Brain microvascular endothelial cell (primary cell): ENCODE measurements around the gene PRPF31.

Experiments
- DNase-seq: peaks from one replicate; pipeline ENCODE4 v3.0.0-alpha.2; 2020
- H3K27ac ChIP-seq: fragments of 250-450 bp; sonication (Bioruptor Pico); 2 replicates; pipeline ENCODE4 v1.5.1; 2020; ENCODE audit warnings: mild to moderate bottlenecking, moderate library complexity
- H3K27me3 ChIP-seq: fragments of 250-450 bp; sonication (Bioruptor Pico); replicated peaks from 2 replicates; pipeline ENCODE4 v1.5.1; 2020; ENCODE audit warnings: mild to moderate bottlenecking
- H3K36me3 ChIP-seq: fragments of 250-450 bp; sonication (Bioruptor Pico); replicated peaks from 2 replicates; pipeline ENCODE4 v1.5.1; 2020; ENCODE audit warnings: mild to moderate bottlenecking
- H3K4me3 ChIP-seq: 2 replicates; pipeline ENCODE4 v1.5.1; 2011; ENCODE audit warnings: low read depth, mild to moderate bottlenecking, control low read depth, low read length, moderate library complexity
- in situ Hi-C: cut with HindIII; loops from 2 replicates; pipeline ENCODE4 v1.10.0; 2017; ENCODE audit warnings: low sequenced_read_pairs, low pct_ligation_motif_present
- TF ChIP-seq, protein P1 (sequence below): IDR thresholded peaks from 2 replicates; pipeline ENCODE4 v1.5.1; 2011; ENCODE audit warnings: low read depth, mild to moderate bottlenecking, moderate library complexity, low read length, control low read depth, inconsistent platforms; ENCODE audit errors: missing control alignments

The PRPF31 gene

DNA sequence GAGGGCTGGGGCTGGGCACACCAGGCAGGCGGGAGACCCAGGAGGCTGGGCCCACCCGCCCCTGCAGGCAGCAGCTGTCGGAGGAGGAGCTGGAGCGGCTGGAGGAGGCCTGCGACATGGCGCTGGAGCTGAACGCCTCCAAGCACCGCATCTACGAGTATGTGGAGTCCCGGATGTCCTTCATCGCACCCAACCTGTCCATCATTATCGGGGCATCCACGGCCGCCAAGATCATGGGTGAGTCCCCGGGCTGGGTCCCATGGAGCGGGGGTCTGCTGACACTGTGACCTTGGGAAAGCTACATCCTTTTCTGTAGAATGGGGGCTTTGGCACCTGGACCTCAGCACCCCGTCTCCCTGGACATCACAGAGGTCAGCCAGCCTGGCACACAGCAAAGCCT, 8.1 kb downstream of the PRPF31 start:
- TF ChIP-seq, protein P1, sequence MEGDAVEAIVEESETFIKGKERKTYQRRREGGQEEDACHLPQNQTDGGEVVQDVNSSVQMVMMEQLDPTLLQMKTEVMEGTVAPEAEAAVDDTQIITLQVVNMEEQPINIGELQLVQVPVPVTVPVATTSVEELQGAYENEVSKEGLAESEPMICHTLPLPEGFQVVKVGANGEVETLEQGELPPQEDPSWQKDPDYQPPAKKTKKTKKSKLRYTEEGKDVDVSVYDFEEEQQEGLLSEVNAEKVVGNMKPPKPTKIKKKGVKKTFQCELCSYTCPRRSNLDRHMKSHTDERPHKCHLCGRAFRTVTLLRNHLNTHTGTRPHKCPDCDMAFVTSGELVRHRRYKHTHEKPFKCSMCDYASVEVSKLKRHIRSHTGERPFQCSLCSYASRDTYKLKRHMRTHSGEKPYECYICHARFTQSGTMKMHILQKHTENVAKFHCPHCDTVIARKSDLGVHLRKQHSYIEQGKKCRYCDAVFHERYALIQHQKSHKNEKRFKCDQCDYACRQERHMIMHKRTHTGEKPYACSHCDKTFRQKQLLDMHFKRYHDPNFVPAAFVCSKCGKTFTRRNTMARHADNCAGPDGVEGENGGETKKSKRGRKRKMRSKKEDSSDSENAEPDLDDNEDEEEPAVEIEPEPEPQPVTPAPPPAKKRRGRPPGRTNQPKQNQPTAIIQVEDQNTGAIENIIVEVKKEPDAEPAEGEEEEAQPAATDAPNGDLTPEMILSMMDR, result no peak
- H3K27ac ChIP-seq, result no peak overlapping the region
- in situ Hi-C loops, result no loop called here
- DNase-seq, result no peak
- H3K27me3 ChIP-seq, result no peaks in the 10 kb centered on the region
- no peak overlapping the region for H3K4me3 ChIP-seq
- peaks cover 63% of the 10 kb centered on the region for H3K36me3 ChIP-seq

DNA sequence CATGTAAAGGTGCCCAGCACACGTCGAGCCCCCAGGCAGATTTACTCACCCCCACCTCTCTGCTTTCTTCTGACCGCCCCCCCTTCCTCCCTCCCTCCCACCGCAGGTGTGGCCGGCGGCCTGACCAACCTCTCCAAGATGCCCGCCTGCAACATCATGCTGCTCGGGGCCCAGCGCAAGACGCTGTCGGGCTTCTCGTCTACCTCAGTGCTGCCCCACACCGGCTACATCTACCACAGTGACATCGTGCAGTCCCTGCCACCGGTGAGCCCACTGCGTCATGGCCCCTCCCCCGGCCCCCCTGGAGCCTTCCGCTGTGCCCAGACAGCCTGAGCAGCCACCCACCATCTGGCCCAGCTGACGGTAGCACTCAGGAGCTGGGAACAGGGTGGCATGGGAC, 8.8 kb downstream of the PRPF31 start:
- peaks cover 63% of the 10 kb centered on the region for H3K36me3 ChIP-seq
- no peaks in the 10 kb centered on the region for H3K27me3 ChIP-seq
- TF ChIP-seq, protein P1, result no peak
- in situ Hi-C loops, result no loop called here
- H3K27ac ChIP-seq, result no peak overlapping the region
- H3K4me3 ChIP-seq, result no peak overlapping the region
- DNase-seq, result no peak

DNA sequence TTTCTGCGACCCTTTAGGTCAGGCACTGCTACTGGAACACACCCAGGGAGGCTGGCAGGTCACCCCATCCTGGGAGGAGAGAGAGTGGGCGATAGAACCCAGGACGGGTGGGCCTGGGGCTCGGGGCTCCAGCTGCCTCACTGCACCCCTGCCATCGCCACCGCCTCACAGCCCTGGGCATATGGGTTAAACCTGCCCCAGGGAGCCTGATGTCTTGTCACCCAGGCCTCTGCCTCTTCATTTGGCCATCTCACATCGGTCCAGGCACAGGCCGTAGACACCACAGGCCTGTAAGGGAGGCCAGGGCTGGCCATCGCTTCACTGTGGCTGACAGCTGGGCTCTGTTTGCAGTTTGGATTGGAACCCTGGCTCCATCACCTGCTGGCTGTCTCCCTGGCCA, 10.2 kb downstream of the PRPF31 start:
- no peak for DNase-seq
- no peak overlapping the region for H3K27ac ChIP-seq
- H3K27me3 ChIP-seq, result no peaks in the 10 kb centered on the region
- no peak overlapping the region for H3K4me3 ChIP-seq
- in situ Hi-C loops, result no loop called here
- peaks cover 53% of the 10 kb centered on the region for H3K36me3 ChIP-seq
- TF ChIP-seq, protein P1, result no peak

DNA sequence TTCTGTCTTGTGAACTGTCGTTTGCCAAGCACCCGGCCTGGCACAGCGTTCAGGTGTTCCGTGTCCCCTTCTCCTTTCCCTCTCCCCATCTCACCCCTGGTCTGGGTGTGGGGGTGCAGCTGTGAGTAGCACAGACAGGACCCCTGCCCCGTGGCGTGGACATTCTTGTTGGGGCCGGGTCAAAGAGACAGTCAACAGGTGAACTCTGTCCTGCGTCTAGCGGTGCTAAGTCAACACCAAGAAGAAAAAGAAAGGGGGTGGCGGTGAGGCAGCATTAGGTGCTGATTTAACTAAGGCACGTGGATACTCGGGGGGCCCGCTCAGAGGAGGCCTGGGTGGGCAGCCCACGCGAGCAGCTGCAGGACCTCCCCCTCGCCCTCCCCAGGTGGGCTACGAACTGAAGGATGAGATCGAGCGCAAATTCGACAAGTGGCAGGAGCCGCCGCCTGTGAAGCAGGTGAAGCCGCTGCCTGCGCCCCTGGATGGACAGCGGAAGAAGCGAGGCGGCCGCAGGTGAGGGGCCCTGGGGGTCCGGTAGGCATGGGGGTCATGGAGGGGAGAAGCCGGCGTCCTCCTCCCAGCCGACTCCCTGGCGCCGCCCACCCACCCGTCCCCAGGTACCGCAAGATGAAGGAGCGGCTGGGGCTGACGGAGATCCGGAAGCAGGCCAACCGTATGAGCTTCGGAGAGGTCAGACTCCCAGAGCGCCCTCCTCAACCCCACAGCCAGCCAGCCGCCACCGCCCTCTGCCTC, 12.3 kb downstream of the PRPF31 start:
- Histone ChIP-seq H3K27me3 (no peaks in the 10 kb centered on the region), H3K4me3 (no peak overlapping the region), H3K27ac (no peak overlapping the region), H3K36me3 (peaks cover 47% of the 10 kb centered on the region)
- in situ Hi-C loops, result no loop called here
- DNase-seq, result no peak
- TF ChIP-seq, protein P1, result no peak

DNA sequence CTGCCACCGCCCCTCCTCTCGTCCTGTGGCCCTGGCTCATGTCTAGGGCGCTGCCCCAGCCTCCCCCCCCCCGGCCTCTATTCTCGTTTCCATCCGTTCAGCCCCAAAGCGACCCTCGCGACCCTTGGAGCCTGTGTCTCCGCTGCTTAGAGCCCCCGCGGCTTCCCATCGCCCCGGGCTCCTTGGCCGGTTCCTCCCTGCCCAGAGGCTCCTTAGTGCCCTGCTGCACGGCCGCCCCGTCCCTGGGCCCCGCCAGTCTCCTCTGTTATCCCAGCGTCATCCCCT, 12.8 kb downstream of the PRPF31 start:
- Histone ChIP-seq H3K4me3 (no peak overlapping the region), H3K36me3 (peaks cover 42% of the 10 kb centered on the region), H3K27me3 (no peaks in the 10 kb centered on the region), H3K27ac (no peak overlapping the region)
- TF ChIP-seq, protein P1, result no peak
- in situ Hi-C loops, result no loop called here
- no peak for DNase-seq
